GM18907 (cell line): Measurements from ENCODE around the gene ZNF780A.
"Not testable (repeated sequence)": the region's sequence is repeated elsewhere in the genome, so short reads cannot be mapped to it uniquely, and the experiment has no call there.

Experiments
- ATAC-seq: cut with Tn5 transposase; IDR thresholded peaks from one replicate; pipeline ENCODE4 v1.9.1; 2021; ENCODE audit warnings: mild to moderate bottlenecking, moderate library complexity; ENCODE audit not compliant: unreplicated experiment

Gene ZNF780A

GRCh38 chr19:40090241-40091204, at the start of gene ZNF780A:
Gene ZNF780A (minus strand): TSS chr19:40090943. CDS start chr19:40084753, 6,190 bp downstream.
- peak; percentile 74 for ATAC-seq

DNA sequence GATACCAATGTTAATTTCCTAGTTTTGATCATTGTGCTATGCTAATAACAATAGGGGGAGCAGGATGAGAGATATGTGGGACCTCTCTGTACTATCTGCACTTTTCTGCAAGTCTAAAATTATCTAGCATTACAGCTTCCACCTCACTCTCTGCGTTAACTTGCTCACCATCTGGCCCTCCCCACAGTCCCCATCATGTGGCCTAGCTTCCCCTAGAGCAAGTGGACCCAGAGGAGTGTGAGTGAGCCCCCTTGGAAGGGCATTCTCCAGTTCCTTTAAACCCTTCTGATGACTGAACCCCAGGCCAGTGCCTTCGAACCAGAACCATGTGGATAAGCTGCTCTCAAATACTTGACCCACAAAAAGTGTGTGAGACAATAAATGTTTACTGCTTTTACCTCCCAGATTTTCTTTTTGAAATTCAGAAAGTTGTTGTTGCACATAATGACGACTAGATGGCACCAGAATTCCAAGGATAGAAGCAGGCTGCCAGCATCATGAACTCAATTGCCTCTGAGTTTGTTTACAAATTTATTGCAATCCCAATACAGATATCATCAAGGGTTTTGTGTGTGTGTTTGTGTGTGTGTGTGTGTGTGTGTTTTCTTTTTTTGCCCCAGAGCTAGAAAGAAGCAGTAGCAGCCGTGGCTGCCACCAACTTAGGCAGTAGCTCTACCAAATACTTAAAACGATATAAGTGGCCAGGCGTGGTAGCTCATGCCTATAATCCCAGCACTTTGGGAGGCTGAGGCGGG, 49.0 kb upstream of the ZNF780A start:
- no peak for ATAC-seq

DNA sequence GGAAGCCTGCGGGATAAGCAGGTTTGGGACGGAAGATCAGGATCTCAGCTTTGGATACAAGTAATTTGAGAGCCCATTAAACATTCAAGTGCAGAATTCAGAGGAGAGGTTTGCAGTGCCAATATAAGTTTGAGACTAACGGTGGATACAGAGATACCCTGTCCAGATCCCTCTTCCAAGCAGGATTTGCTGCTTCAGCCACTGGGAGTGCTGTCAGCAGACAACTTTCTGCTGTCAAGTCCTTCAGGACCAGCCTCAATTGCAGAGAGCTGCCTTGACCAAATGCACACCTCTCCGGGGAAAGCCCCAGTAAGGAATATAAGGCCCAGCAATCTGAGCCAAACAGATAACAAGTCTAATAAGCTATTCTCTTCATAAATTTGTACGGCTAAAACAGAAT, 46.1 kb upstream of the ZNF780A start:
- ATAC-seq = no peak

DNA sequence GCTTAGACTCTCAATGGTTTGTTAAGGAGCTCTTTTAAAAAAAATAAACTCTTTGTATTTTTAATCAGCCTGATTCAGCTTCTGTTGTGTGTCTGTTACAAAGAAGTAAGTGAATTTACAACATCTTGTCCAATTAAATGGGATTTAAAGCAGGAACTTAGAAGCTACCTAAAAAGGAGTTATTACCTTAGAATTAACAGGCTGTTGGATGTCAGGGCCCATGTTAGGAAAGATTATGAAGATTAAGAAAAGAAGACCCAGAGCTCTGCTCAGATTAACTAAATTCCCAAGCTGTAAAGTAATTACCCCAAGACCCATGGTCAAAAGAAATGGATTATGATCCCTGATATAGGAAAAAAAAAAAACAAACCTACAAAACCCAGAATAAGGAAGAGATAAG, 44.1 kb upstream of the ZNF780A start:
- no peak for ATAC-seq

GRCh38 chr19:40133491-40133890, 42.7 kb upstream of the ZNF780A start:
- no peak for ATAC-seq

DNA sequence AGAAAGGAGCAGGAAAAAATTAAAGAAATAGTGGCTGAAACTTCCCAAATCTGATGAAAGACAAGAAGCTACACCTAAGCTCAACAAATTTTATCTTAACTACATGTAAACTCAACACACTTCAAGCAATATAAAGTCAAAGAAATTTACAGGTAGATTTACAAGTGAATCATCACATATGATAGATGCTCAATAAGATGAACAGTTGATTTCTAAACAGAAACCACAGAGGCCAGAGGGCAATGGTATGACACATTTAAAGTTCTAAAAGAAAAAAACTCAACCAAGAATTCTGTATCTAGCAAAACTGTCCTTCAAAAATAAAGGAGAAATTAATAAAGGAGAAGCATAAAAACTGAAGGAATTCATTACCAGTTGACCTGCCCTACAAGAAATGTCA, 39.3 kb upstream of the ZNF780A start:
- ATAC-seq = no peak

DNA sequence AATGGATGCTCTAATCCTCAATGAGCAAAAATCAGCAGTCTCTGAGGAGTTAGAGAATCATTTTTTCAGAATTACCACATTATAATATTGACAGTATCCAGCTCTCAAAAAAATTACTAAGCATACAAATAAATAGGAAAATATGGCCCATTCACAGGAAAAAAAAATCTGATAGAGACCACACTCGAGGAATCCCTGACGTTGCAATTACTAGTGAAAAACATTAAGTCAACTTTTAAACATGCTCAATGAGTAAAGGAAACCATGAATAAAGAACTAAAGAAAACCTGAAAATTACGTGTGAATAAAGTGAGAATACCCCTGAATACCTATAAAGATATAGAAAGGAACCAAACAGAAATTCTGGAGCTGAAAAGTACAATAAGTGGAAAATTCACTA, 38.7 kb upstream of the ZNF780A start:
- no peak for ATAC-seq

DNA sequence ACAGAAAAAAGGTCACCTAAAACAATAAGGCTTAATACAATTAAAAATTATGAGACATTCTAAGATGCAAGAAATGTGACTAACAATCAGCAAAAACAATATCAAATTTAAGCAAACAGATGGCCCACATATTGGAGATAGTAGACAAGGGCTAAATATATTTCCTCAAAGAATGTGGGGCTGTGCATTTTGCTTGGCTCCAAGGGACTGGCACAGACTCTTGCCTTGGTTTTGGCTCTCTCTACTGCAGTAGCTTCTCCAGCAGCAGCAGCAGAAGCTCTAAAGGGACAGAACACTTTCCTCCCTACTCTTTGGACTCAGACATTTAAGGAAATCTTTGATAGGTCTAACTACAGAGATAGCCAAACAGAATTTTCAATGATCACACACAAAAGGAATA, 38.2 kb upstream of the ZNF780A start:
- no peak for ATAC-seq

GRCh38 chr19:40119380-40119779, 28.6 kb upstream of the ZNF780A start:
- no peak for ATAC-seq

GRCh38 chr19:40118638-40119037, 27.9 kb upstream of the ZNF780A start:
- ATAC-seq = not testable (repeated sequence)

DNA sequence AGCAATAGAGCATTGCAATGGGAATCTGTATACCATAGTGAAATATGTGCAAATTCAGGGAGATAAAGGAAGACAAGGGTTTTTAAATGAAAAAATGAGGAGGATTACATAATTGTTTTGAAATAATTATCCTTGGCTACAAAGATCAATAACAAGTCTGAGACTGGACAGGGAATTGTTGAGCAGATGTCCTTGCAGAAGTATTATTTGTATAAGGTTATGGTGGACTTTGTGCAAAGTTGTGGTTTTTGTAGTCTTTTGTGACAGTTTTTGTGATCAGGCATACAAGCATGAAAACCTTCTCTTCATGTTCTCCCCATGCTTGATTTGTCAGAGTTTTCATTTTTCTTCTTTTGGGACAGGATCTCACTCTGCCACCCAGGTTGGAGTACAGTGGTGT, 25.3 kb upstream of the ZNF780A start:
- no peak for ATAC-seq

DNA sequence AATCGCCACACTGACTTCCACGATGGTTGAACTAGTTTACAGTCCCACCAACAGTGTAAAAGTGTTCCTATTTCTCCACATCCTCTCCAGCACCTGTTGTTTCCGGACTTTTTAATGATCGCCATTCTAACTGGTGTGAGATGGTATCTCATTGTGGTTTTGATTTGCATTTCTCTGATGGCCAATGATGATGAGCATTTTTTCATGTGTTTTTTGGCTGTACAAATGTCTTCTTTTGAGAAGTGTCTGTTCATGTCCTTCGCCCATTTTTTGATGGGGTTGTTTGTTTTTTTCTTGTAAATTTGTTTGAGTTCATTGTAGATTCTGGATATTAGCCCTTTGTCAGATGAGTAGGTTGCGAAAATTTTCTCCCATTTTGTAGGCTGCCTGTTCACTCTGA, 23.4 kb upstream of the ZNF780A start:
- ATAC-seq = not testable (repeated sequence)

- ATAC-seq = not testable (repeated sequence)
Measured at GRCh38 chr19:40112271-40112670, 21.5 kb upstream of the ZNF780A start.

DNA sequence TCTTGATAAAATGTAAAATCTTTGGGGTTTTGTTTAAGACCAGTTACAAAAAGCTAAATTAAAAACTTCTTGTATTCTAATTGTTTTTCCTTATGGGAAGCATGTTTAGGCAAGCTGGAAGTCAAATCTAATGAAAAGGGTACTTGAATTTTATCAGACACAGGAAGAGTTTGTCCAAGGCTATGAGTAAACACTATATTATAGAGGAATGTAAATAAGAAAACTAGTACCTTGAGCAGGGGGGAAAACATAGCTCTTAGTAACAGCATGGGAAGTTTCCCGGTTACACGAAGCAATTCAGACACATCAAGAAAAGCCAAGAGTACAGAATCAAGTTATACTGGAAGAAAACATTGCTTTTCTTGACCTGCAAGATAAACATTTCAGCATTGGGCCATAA, 19.8 kb upstream of the ZNF780A start:
- no peak for ATAC-seq

DNA sequence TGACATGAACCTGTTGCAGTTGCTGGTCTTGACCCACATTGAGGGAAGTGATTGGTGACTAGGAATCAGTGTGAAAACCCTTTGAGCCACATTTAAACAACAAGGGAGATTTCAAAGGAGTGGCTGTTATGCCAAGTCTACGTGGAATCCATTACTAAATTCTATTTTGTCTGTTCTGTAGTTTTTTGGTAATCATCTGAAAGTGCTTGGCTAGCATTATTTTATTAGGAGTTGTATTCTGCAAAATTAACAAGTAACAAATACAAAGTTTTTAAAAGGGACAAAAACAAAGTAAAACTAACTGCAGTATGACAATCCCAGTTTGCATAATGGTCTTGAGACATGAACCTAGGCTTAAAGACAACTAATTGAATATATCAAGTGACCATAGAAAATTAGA, 14.0 kb upstream of the ZNF780A start:
- ATAC-seq = no peak

DNA sequence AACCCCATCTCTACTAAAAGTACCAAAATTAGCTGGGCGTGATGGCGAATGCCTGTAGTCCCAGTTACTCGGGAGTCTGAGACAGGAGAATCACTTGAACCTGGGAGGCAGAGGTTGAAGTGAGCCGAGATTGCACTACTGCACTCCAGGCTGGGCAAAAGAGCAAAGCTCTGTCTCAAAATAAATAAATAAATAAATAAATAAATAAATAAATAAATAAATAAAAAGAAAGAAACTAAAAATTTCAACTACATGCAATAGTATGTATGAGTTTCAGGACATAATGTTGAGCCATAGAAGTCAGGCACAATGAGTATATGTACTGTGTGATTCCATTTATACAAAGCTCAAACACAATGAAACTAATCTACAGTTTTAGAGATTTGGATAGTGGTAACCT, 12.9 kb upstream of the ZNF780A start:
- no peak for ATAC-seq

- ATAC-seq = no peak
Measured at GRCh38 chr19:40101813-40102212, 11.1 kb upstream of the ZNF780A start.

DNA sequence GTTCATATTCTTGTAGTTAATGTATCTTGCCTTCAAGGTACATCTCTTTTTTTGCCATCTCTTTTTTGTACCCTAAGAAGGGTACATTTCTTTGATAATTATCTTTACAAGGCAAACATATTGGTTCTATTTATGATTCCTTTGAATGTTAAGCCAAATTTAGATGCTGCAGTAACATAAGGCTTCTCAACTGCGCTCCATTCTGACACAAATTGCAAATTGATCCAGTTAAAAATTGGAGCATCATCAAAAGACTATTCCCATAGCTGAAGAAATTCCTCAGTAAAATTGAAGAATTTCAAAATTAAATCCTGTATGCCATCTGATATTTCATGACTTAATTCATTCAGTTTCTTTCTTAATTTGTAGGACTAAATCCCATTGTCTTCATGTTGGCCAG, 2.7 kb upstream of the ZNF780A start:
- no peak for ATAC-seq

GRCh38 chr19:40091205-40092129, 724 bp upstream of the ZNF780A start:
- ATAC-seq = no peak

DNA sequence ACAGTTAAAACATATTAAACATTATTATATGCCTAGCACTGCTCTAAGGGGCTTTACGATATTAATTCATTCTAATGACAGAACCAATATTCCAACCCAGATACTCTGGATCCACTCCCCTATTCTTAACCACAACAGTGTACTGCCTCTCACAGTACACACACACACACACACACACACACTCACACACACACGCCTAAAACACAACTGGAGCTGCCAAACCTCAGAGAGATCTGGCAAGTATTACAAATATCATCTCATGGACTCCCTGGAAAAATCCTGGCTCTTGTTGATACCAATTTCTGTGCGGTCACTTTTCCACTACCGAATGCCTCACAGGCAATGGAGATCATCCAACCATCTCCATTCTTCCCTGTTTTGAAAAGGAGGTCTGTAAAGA, 1.3 kb downstream of the ZNF780A start:
- no peak for ATAC-seq
